ENCODE measurements around the gene PCNP. TPM values are rescaled to one million over a fixed set of nuclear protein-coding genes. Genes with fewer than 3 reads are reported as not detected.
A peak's percentile ranks its signal among the peaks of the same experiment; 100 is the strongest.
"Not testable (repeated sequence)": the region's sequence is repeated elsewhere in the genome, so short reads cannot be mapped to it uniquely, and the experiment has no call there.

PCNP gene
- total RNA-seq, 2 donors from 2014 or later, result 48.5 to 76.3 TPM

- Histone ChIP-seq H3K36me3 (replicated peaks in 1 of 2; ENCODE audit: insufficient read depth in 1 of 2, low read depth in 2 of 2) (no peaks in the 10 kb centered on the region), H3K9me3 (no peaks in the 10 kb centered on the region), H3K27me3 (no peaks in the 10 kb centered on the region), H3K4me1 (no peaks in the 10 kb centered on the region), H3K27ac (no peak overlapping the region), H3K4me3 (no peak overlapping the region)
- no peak for DNase-seq
- intact Hi-C loops (cut with DNase I), result no loop called here
- ATAC-seq, result no peak
- TF ChIP-seq, protein P1, sequence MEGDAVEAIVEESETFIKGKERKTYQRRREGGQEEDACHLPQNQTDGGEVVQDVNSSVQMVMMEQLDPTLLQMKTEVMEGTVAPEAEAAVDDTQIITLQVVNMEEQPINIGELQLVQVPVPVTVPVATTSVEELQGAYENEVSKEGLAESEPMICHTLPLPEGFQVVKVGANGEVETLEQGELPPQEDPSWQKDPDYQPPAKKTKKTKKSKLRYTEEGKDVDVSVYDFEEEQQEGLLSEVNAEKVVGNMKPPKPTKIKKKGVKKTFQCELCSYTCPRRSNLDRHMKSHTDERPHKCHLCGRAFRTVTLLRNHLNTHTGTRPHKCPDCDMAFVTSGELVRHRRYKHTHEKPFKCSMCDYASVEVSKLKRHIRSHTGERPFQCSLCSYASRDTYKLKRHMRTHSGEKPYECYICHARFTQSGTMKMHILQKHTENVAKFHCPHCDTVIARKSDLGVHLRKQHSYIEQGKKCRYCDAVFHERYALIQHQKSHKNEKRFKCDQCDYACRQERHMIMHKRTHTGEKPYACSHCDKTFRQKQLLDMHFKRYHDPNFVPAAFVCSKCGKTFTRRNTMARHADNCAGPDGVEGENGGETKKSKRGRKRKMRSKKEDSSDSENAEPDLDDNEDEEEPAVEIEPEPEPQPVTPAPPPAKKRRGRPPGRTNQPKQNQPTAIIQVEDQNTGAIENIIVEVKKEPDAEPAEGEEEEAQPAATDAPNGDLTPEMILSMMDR (IDR thresholded peaks at IDR 0.05), result no peak
- no peak for TF ChIP-seq POLR2A (IDR thresholded peaks at IDR 0.05)
- WGBS, 2 donors, result 38 to 55% methylated on average over 1 of the region's 1 CpG
Observed at GRCh38 chr3:101549473-101549872, 24.5 kb upstream of the PCNP start.

- H3K9me3 ChIP-seq; intact Hi-C loops (cut with DNase I); H3K4me1 ChIP-seq; DNase-seq; H3K4me3 ChIP-seq; H3K27ac ChIP-seq; ATAC-seq; H3K27me3 ChIP-seq; H3K36me3 ChIP-seq (replicated peaks in 1 of 2; ENCODE audit: insufficient read depth in 1 of 2, low read depth in 2 of 2): not testable (repeated sequence)
- 91 to 96% methylated on average over 7 to 46 of the region's 50 CpGs for WGBS, 2 donors
Observed at GRCh38 chr3:101551359-101552081, 22.5 kb upstream of the PCNP start.

- H3K36me3 ChIP-seq (replicated peaks in 1 of 2; ENCODE audit: insufficient read depth in 1 of 2, low read depth in 2 of 2); H3K9me3 ChIP-seq; intact Hi-C loops (cut with DNase I); H3K4me1 ChIP-seq; H3K27ac ChIP-seq; ATAC-seq; DNase-seq; H3K27me3 ChIP-seq; H3K4me3 ChIP-seq: not testable (repeated sequence)
- WGBS, 2 donors, result 70 to 79% methylated on average over 5 of the region's 5 CpGs
Observed at GRCh38 chr3:101553381-101553780, 20.6 kb upstream of the PCNP start.

- H3K27me3 ChIP-seq, result no peaks in the 10 kb centered on the region
- no peaks in the 10 kb centered on the region for H3K9me3 ChIP-seq
- ATAC-seq (no peak), DNase-seq (no peak)
- TF ChIP-seq, protein P1 (IDR thresholded peaks at IDR 0.05), result no peak
- TF ChIP-seq POLR2A (IDR thresholded peaks at IDR 0.05), result no peak
- H3K4me1 ChIP-seq, result peaks cover 3% of the 10 kb centered on the region
- WGBS, 2 donors, result 42 to 48% methylated on average over 3 of the region's 3 CpGs
- no peaks in the 10 kb centered on the region for H3K36me3 ChIP-seq (replicated peaks in 1 of 2; ENCODE audit: insufficient read depth in 1 of 2, low read depth in 2 of 2)
- no peak overlapping the region for H3K4me3 ChIP-seq
- H3K27ac ChIP-seq, result no peak overlapping the region
- intact Hi-C loops (cut with DNase I), result no loop called here
Observed at GRCh38 chr3:101556064-101556463, 17.9 kb upstream of the PCNP start.

- peak; percentile 87 to 91 (median 89) for DNase-seq
- no peaks in the 10 kb centered on the region for H3K27me3 ChIP-seq
- peak; percentile 97 for ATAC-seq
- TF ChIP-seq, protein P1 (IDR thresholded peaks at IDR 0.05), result no peak
- TF ChIP-seq POLR2A (IDR thresholded peaks at IDR 0.05), result peak; percentile 46 to 86 (median 85)
- H3K4me1 ChIP-seq, result peaks cover 12% of the 10 kb centered on the region
- intact Hi-C loops (cut with DNase I), result no loop called here
- H3K4me3 ChIP-seq, result peak within 1 kb of the TSS; percentile 57 to 58
- no peaks in the 10 kb centered on the region for H3K9me3 ChIP-seq
- H3K27ac ChIP-seq, result peak within 1 kb of the TSS; percentile 69 to 85 (median 75)
- H3K36me3 ChIP-seq (replicated peaks in 1 of 2; ENCODE audit: insufficient read depth in 1 of 2, low read depth in 2 of 2), result peaks cover 2 to 4% of the 10 kb centered on the region in 2 donors
- 0 to 1% methylated on average over 25 to 35 of the region's 35 CpGs for WGBS, 2 donors
Observed at GRCh38 chr3:101561630-101562328, 12.2 kb upstream of the PCNP start, which contains the start of gene TRMT10C. TRMT10C (plus strand) TSS chr3:101561868; CDS start chr3:101564782, 2,914 bp downstream.
